K562 (cell line): ENCODE results near the gene SLC5A5. TPM values are rescaled to one million over a fixed set of nuclear protein-coding genes. Genes with fewer than 3 reads are reported as not detected.

Experiments
- DDX20 ChIP-seq: fragments of 450-650 bp; IDR thresholded peaks from 2 replicates; pipeline ENCODE4 v1.6.1; 2016; ENCODE audit warnings: missing genetic modification characterization, low read depth, mild to moderate bottlenecking, missing compliant biosample characterization, moderate library complexity
- ETV1 ChIP-seq: fragments of 450-650 bp; conservative IDR thresholded peaks from 2 replicates; pipeline ENCODE4 v1.6.1; 2016; ENCODE audit warnings: missing genetic modification characterization, control low read depth, low read depth, missing compliant biosample characterization
- GATAD2B ChIP-seq: fragments of 450-650 bp; IDR thresholded peaks from 2 replicates; pipeline ENCODE4 v1.6.1; 2017; ENCODE audit warnings: mild to moderate bottlenecking, borderline replicate concordance
- KAT7 ChIP-seq: sonication (generic); formaldehyde crosslinking; IDR thresholded peaks from 2 replicates; pipeline ENCODE4 v1.8.0; 2022; ENCODE audit warnings: missing genetic modification reagents, mild to moderate bottlenecking, borderline replicate concordance
- MNT ChIP-seq, 2 experiments: fragments of 450-650 bp; conservative IDR thresholded peaks; 2 replicates each; pipeline ENCODE4 v1.6.1; 2017; ENCODE audit warnings: mild to moderate bottlenecking in 2 of 2, moderate library complexity in 2 of 2
- PHF8 ChIP-seq: fragments of 200-600 bp; sonication (generic); IDR thresholded peaks from 2 replicates; pipeline ENCODE4 v1.6.1; 2012; ENCODE audit warnings: mixed run types, mild to moderate bottlenecking, inconsistent platforms, low read length, moderate library complexity, borderline replicate concordance
- RBBP5 ChIP-seq: fragments of 200-600 bp; sonication (generic); IDR thresholded peaks from 2 replicates; pipeline ENCODE4 v1.6.1; 2012; ENCODE audit warnings: borderline replicate concordance, mild to moderate bottlenecking, low read length, control low read depth, inconsistent platforms; ENCODE audit not compliant: insufficient read depth, poor library complexity, severe bottlenecking
- SP1 ChIP-seq: sonication (generic); formaldehyde crosslinking; IDR thresholded peaks from 2 replicates; pipeline ENCODE4 v1.8.1; 2022; ENCODE audit warnings: mild to moderate bottlenecking, missing genetic modification reagents
- STAT5B ChIP-seq: fragments of 250-450 bp; sonication (Bioruptor Pico); IDR thresholded peaks from 2 replicates; pipeline ENCODE4 v1.8.0; 2021; ENCODE audit warnings: mild to moderate bottlenecking, inconsistent platforms
- YBX1 ChIP-seq: fragments of 450-650 bp; IDR thresholded peaks from 2 replicates; pipeline ENCODE4 v1.7.1; 2016; ENCODE audit warnings: mild to moderate bottlenecking
- ZBTB49 ChIP-seq: sonication (generic); formaldehyde crosslinking; IDR thresholded peaks from 2 replicates; pipeline ENCODE4 v1.8.0; 2022; ENCODE audit warnings: missing genetic modification reagents, mild to moderate bottlenecking, borderline replicate concordance
- ZKSCAN8 ChIP-seq: fragments of 200-800 bp; sonication (Bioruptor generic); IDR thresholded peaks from 2 replicates; pipeline ENCODE4 v1.6.1; 2016; ENCODE audit warnings: missing genetic modification characterization, missing compliant biosample characterization
- ZNF140 ChIP-seq: fragments of 250-450 bp; sonication (Bioruptor Pico); IDR thresholded peaks from 2 replicates; pipeline ENCODE4 v1.8.0; 2021; ENCODE audit warnings: moderate library complexity, mild to moderate bottlenecking, inconsistent platforms
- ZNF23 ChIP-seq: fragments of 250-450 bp; sonication (Bioruptor Pico); IDR thresholded peaks from 2 replicates; pipeline ENCODE4 v1.4.0; 2020; ENCODE audit warnings: mild to moderate bottlenecking
- ZNF280A ChIP-seq: fragments of 450-650 bp; IDR thresholded peaks from 2 replicates; pipeline ENCODE4 v1.6.1; 2018; ENCODE audit warnings: mild to moderate bottlenecking, low read depth; ENCODE audit not compliant: partially characterized antibody
- ZNF282 ChIP-seq: sonication (generic); formaldehyde crosslinking; IDR thresholded peaks from 2 replicates; pipeline ENCODE4 v1.8.1; 2023; ENCODE audit warnings: missing genetic modification reagents
- ZNF57 ChIP-seq: fragments of 450-650 bp; formaldehyde crosslinking; IDR thresholded peaks from 2 replicates; pipeline ENCODE4 v1.4.0; 2020; ENCODE audit warnings: mild to moderate bottlenecking, moderate library complexity
- ZNF586 ChIP-seq: fragments of 450-650 bp; formaldehyde crosslinking; conservative IDR thresholded peaks from 2 replicates; pipeline ENCODE4 v1.4.0; 2020; ENCODE audit warnings: mild to moderate bottlenecking, moderate library complexity
- polyA plus RNA-seq, 8 experiments: library from polyadenylated mRNA; depleted of rRNA in 4 of 8; stranded (reverse) in 5 of 8; unstranded in 3 of 8; fragments of >200 nt; fragmentation: Nextera tagmentation in 2 of 8; fragmentation: Illumina TruSeq in 1 of 8; extraction: Ambion mirVana in 2 of 8; extraction: Trizol in 1 of 8; gene quantifications; 2 replicates each; pipeline versions ENCODE4 v1.2.1 to v1.2.3, GENCODE V29; 2011 to 2014; ENCODE audit warnings: inconsistent platforms in 1 of 8, missing spikeins in 1 of 8
- total RNA-seq, 7 experiments: library from RNA; depleted of rRNA in 6 of 7; stranded (reverse); fragments of >200 nt in 6 of 7; fragmentation: Illumina TruSeq in 2 of 7; extraction: Trizol in 2 of 7; gene quantifications; 2 replicates each; pipeline versions ENCODE4 v1.2.1 to v1.2.3, GENCODE V29; 2011 to 2021; ENCODE audit warnings: low replicate concordance in 1 of 7
- TF ChIP-seq, protein P1 (sequence below): sonication (generic); formaldehyde crosslinking; IDR thresholded peaks from 2 replicates; pipeline ENCODE4 v1.9.0; 2022; ENCODE audit warnings: mild to moderate bottlenecking, missing genetic modification reagents
- TF ChIP-seq, protein P2 (sequence below): fragments of 250-450 bp; sonication (Bioruptor Pico); IDR thresholded peaks from 2 replicates; pipeline ENCODE4 v1.6.1; 2021; ENCODE audit warnings: mild to moderate bottlenecking

SLC5A5 gene
- total and polyA plus RNA-seq, 9 of the 15 experiments (the other 6 are each of a cell fraction or from before 2014, with no cell fraction given), result 0.10 to 0.73 (median 0.23) TPM

DNA sequence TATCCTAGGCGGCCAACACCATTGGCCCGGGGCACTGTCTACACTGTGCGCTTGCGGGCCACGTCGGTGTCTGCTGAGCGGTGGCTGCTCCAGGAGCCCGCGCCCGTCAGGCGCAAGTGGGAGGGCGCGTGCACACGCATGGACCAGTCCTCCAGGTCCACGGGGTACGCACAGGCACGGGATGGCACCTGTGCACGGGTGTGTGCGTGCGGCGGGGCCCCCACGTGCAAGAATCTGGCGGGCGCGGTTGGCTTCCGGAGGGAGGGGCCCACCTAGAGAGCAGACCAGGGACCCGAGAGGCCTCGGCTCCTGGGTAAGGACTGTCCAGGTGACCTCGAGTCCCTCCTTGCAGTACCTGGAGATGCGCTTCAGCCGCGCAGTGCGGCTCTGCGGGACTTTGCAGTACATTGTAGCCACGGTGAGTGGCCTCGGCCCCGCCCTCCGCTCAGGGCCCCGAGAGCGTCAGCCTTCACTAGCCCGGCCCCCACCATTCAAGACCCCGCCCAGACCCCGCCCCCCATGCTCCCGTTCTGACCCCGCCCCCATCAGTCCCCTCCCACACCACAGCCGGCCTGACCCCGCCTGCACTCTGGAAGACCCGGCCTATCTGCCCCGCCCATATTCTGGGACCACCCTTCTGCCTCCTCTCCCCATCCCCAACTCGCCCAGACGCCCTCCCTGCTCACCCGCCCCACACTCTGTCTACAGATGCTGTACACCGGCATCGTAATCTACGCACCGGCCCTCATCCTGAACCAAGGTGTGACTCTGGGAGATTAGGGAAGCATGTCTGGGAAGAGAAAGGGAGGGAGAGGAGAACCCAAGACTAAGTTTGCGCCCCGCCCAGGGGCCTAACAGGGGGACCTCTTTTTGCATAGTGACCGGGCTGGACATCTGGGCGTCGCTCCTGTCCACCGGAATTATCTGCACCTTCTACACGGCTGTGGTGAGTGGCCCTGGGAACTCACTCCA, 2.3 kb downstream of the SLC5A5 start (continued):
- TF ChIP-seq KAT7 (CRISPR knock-in tag) (no peak), ZNF586 (no peak), ZNF57 (no peak), ZNF140 (CRISPR knock-in tag) (no peak), ZNF282 (CRISPR knock-in tag) (peak; percentile 84; the same call in 1 of the 2 replicates), ZNF280A (no peak), YBX1 (no peak), GATAD2B (no peak), ETV1 (no peak; the same call in 1 of the 2 replicates), MNT (conservative IDR thresholded peaks at IDR 0.05) (peak in 1 of 2 experiments; percentile 77; a peak in 3 of 4 replicates), SP1 (peak; percentile 63; the same call in 1 of the 2 replicates), ZBTB49 (CRISPR knock-in tag) (no peak), ZKSCAN8 (CRISPR knock-in tag) (no peak), DDX20 (tag) (no peak), STAT5B (CRISPR knock-in tag) (no peak), PHF8 (peak; percentile 42; the same call in 1 of the 2 replicates), RBBP5 (no peak), ZNF23 (no peak)
- TF ChIP-seq, protein P1, sequence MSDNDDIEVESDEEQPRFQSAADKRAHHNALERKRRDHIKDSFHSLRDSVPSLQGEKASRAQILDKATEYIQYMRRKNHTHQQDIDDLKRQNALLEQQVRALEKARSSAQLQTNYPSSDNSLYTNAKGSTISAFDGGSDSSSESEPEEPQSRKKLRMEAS (CRISPR knock-in tag), result peak; percentile 84
- TF ChIP-seq, protein P2, sequence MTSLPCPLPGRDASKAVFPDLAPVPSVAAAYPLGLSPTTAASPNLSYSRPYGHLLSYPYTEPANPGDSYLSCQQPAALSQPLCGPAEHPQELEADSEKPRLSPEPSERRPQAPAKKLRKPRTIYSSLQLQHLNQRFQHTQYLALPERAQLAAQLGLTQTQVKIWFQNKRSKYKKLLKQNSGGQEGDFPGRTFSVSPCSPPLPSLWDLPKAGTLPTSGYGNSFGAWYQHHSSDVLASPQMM (CRISPR knock-in tag), result no peak
